ENCODE data around the gene MTERF4. TPM values are rescaled to one million over a fixed set of nuclear protein-coding genes. Genes with fewer than 3 reads are reported as not detected.

The MTERF4 gene
- total and polyA plus RNA-seq, 8 donors: 14.0 to 36.8 (median 16.8) TPM

GRCh38 chr2:241052677-241053360 is 49.3 kb downstream of the MTERF4 start:
- DNase-seq: no peak
- Histone ChIP-seq H3K9me3 (no peaks in the 10 kb centered on the region), H3K27me3 (no peaks in the 10 kb centered on the region), H3K4me3 (no peak overlapping the region), H3K4me1 (no peaks in the 10 kb centered on the region), H3K36me3 (peaks cover 0 to 6% (median 0%) of the 10 kb centered on the region in 3 donors), H3K27ac (no peak overlapping the region)
- no peak for FAIRE-seq
- TF ChIP-seq CTCF (IDR thresholded peaks at IDR 0.05): no peak
- ATAC-seq: peak in 1 of 4 donors; percentile 8
- WGBS, 2 donors: 95 to 97% methylated on average over 31 of the region's 31 CpGs
- intact Hi-C loops (cut with DNase I): no loop called here

- DNase-seq (peak in 1 of 6 donors; percentile 25), FAIRE-seq (no peak), ATAC-seq (peak in 1 of 4 donors; percentile 14)
- H3K9me3 ChIP-seq: no peaks in the 10 kb centered on the region
- no peak overlapping the region for H3K4me3 ChIP-seq
- no peaks in the 10 kb centered on the region for H3K4me1 ChIP-seq
- no peaks in the 10 kb centered on the region for H3K27me3 ChIP-seq
- WGBS, 2 donors: 88 to 90% methylated on average over 23 to 33 of the region's 33 CpGs
- H3K36me3 ChIP-seq: peaks cover 0 to 6% (median 0%) of the 10 kb centered on the region in 3 donors
- H3K27ac ChIP-seq: no peak overlapping the region
- intact Hi-C loops (cut with DNase I): no loop called here
- TF ChIP-seq CTCF (IDR thresholded peaks at IDR 0.05): no peak
These were observed 50.3 kb downstream of the MTERF4 start for GRCh38 chr2:241051578-241052487.

- Histone ChIP-seq H3K4me3 (no peak overlapping the region), H3K36me3 (peaks cover 0 to 6% (median 0%) of the 10 kb centered on the region in 3 donors), H3K27me3 (no peaks in the 10 kb centered on the region), H3K9me3 (no peaks in the 10 kb centered on the region), H3K4me1 (no peaks in the 10 kb centered on the region), H3K27ac (no peak overlapping the region)
- WGBS, 2 donors: 92% methylated on average over 18 of the region's 18 CpGs
- no peak for FAIRE-seq
- no peak for TF ChIP-seq CTCF (IDR thresholded peaks at IDR 0.05)
- intact Hi-C loops (cut with DNase I): no loop called here
- peak in 1 of 6 donors; percentile 17 for DNase-seq
- no peak for ATAC-seq
These were observed 51.2 kb downstream of the MTERF4 start for GRCh38 chr2:241050624-241051577.

GRCh38 chr2:241049739-241050623 is 52.1 kb downstream of the MTERF4 start:
- DNase-seq (peak in 1 of 6 donors; percentile 20), ATAC-seq (peak in 1 of 4 donors; percentile 47), FAIRE-seq (no peak)
- H3K4me3 ChIP-seq: no peak overlapping the region
- no peak overlapping the region for H3K27ac ChIP-seq
- H3K27me3 ChIP-seq: no peaks in the 10 kb centered on the region
- H3K36me3 ChIP-seq: peaks cover 0 to 6% (median 0%) of the 10 kb centered on the region in 3 donors
- no peaks in the 10 kb centered on the region for H3K9me3 ChIP-seq
- 65 to 67% methylated on average over 38 of the region's 38 CpGs for whole genome bisulfite sequencing, 2 donors
- intact Hi-C loops (cut with DNase I): no loop called here
- H3K4me1 ChIP-seq: no peaks in the 10 kb centered on the region
- no peak for TF ChIP-seq CTCF (IDR thresholded peaks at IDR 0.05)

Data from pancreas (tissue), 10 donors.